ENCODE data around the gene RASSF10.

- TF ChIP-seq CTCF (conservative IDR thresholded peaks at IDR 0.05; ENCODE audit: low read depth, low read length) = no peak
- no peak for TF ChIP-seq EZH2phosphoT487 (IDR thresholded peaks at IDR 0.05; ENCODE audit: borderline replicate concordance, low read length)
Measured at GRCh38 chr11:13046637-13047570, 37.8 kb downstream of the RASSF10 start.

Data from PC-3 (cell line).